Common myeloid progenitor, CD34-positive (primary cell): ENCODE results near the gene TBX2.

Experiments used
- CTCF ChIA-PET: fragments of 350-600 bp; sonication (Branson Sonifier 250); formaldehyde crosslinking; loops from one replicate; lab custom pipeline; 2021; ENCODE audit warnings: antibody characterized with exemption; lab: Charles Lee
- POLR2A ChIA-PET: fragments of 350-600 bp; sonication (Branson Sonifier 250); formaldehyde crosslinking; loops from one replicate; lab custom pipeline; 2021; ENCODE audit warnings: antibody characterized with exemption; lab: Charles Lee
- DNase-seq, 3 donors: peaks; one replicate each; pipeline versions ENCODE4 v3.0.0 to v3.0.0-alpha.2; 2013
- H3K27ac ChIP-seq, 2 experiments: 1 replicate in 1 of 2; 2 replicates in 1 of 2; pipeline ENCODE4 v1.7.0; 2013; ENCODE audit warnings: inconsistent platforms in 2 of 2, low read length in 2 of 2, mild to moderate bottlenecking in 2 of 2, low read depth in 1 of 2, moderate library complexity in 1 of 2; ENCODE audit not compliant: severe bottlenecking in 2 of 2, insufficient read depth in 1 of 2, poor library complexity in 1 of 2
- H3K27me3 ChIP-seq, 5 experiments: replicated peaks in 2 of 5; 1 replicate in 3 of 5; 2 replicates in 2 of 5; pipeline versions ENCODE4 v1.6.1 to v1.7.0; 2013; ENCODE audit warnings: low read length in 4 of 5, mild to moderate bottlenecking in 2 of 5, moderate library complexity in 2 of 5, inconsistent platforms in 1 of 5; ENCODE audit not compliant: insufficient read depth in 5 of 5, control insufficient read depth in 4 of 5
- H3K36me3 ChIP-seq, 4 experiments: 1 replicate in 2 of 4; 2 replicates in 2 of 4; pipeline versions ENCODE4 v1.6.1 to v1.7.0; 2013; ENCODE audit warnings: low read length in 3 of 4, control low read depth in 1 of 4, mild to moderate bottlenecking in 1 of 4; ENCODE audit not compliant: control insufficient read depth in 4 of 4, insufficient read depth in 4 of 4
- H3K4me1 ChIP-seq, 4 experiments: 1 replicate in 3 of 4; 2 replicates in 1 of 4; pipeline versions ENCODE4 v1.6.1 to v1.7.1; 2013; ENCODE audit warnings: low read length in 3 of 4, mild to moderate bottlenecking in 3 of 4, control low read depth in 1 of 4, inconsistent platforms in 1 of 4, moderate library complexity in 1 of 4; ENCODE audit not compliant: control insufficient read depth in 4 of 4, insufficient read depth in 4 of 4; ENCODE audit errors: control extremely low read depth in 1 of 4
- H3K4me3 ChIP-seq, 7 experiments: 1 replicate in 4 of 7; 2 replicates in 3 of 7; pipeline versions ENCODE4 v1.5.1 to v1.7.0; 2013; ENCODE audit warnings: mild to moderate bottlenecking in 7 of 7, low read length in 6 of 7, moderate library complexity in 6 of 7, inconsistent platforms in 2 of 7, low read depth in 2 of 7, control low read depth in 1 of 7; ENCODE audit not compliant: insufficient read depth in 4 of 7, control insufficient read depth in 1 of 7; ENCODE audit errors: extremely low read depth in 1 of 7
- H3K9me3 ChIP-seq, 5 experiments: 1 replicate in 4 of 5; 2 replicates in 1 of 5; pipeline versions ENCODE4 v1.6.1 to v1.7.1; 2013; ENCODE audit warnings: low read length in 4 of 5, mild to moderate bottlenecking in 2 of 5, inconsistent platforms in 1 of 5, low read depth in 1 of 5, moderate library complexity in 1 of 5; ENCODE audit not compliant: control insufficient read depth in 4 of 5, insufficient read depth in 2 of 5; ENCODE audit errors: control extremely low read depth in 1 of 5
- WGBS: methylation state at CpG from one replicate; pipeline ENCODE4 v1.1.5; 2013; ENCODE audit not compliant: insufficient coverage; 5-methylcytosine and 5-hydroxymethylcytosine counted together

The TBX2 gene

DNA sequence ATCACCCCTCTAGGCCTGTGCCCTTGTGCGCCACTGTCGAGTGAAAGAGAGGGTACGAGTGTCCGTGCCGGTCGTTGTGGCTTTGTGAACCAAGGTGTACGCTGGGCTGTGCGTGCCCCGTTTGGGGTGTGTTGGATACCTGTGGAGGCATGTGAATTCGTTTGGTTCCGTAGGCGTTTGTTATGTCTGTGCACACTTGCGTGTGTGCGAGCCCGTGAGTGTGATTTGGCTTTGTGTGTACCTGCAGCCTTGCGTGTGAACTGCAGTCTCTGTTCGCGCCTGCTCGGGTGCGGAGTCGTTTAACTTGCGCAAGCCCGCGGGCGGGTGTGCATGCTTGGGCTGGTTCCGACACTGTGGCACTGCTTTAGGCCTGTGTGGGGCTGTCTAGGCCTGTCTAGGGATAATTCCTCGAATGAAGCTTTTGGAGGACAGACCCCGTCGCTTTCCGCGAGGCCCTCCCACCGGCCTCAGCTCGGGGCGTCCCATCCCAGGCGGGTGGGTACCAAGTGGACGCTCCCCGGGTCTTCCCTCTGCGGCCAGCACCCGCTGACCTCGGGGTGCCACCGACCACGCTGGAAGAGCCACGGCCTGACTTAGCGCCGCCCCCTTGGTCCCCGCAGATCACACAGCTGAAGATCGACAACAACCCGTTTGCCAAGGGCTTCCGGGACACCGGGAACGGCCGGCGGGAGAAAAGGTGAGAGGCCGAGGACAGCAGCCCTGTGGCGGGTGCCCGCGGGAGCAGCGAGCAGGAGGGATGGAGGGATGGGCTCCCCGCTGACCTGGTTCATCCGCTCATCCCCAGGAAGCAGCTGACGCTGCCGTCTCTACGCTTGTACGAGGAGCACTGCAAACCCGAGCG, 4.4 kb downstream of the TBX2 start:
- H3K27me3 ChIP-seq: peaks cover 0 to 96% (median 63%) of the 10 kb centered on the region in 5 experiments
- H3K4me1 ChIP-seq: peaks cover 0 to 50% (median 37%) of the 10 kb centered on the region in 4 experiments
- peak overlapping the region in 3 of 7 experiments; percentile 11 to 55 (median 42) for H3K4me3 ChIP-seq
- no peaks in the 10 kb centered on the region for H3K36me3 ChIP-seq
- H3K9me3 ChIP-seq: no peaks in the 10 kb centered on the region
- ChIA-PET POLR2A (no interaction called here), CTCF (interaction anchor here (1.3 to 2.1 kb wide), 2 partner anchors 8 to 10 kb away, joined by 7 to 11 read pairs; no protein-coding TSS in a partner anchor)
- DNase-seq: peak in 1 of 3 donors; percentile 43
- H3K27ac ChIP-seq: no peak overlapping the region
- 3% methylated on average over 48 of the region's 66 CpGs for WGBS

DNA sequence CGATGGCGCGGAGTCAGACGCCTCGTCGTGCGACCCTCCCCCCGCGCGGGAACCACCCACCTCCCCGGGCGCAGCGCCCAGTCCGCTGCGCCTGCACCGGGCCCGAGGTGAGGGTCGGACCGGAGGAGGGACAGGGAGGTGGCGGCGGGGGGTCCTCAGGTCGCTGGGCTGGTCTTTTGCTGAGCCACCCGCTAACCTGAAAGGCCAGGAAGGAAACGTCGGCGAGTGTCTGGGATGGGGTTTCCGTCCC, 4.9 kb downstream of the TBX2 start:
- Histone ChIP-seq H3K9me3 (no peaks in the 10 kb centered on the region), H3K27ac (no peak overlapping the region), H3K4me3 (peak overlapping the region in 3 of 7 experiments; percentile 11 to 55 (median 42)), H3K36me3 (no peaks in the 10 kb centered on the region), H3K4me1 (peaks cover 0 to 47% (median 36%) of the 10 kb centered on the region in 4 experiments), H3K27me3 (peaks cover 0 to 95% (median 64%) of the 10 kb centered on the region in 5 experiments)
- WGBS: 4% methylated on average over 14 of the region's 27 CpGs
- POLR2A ChIA-PET: no interaction called here
- no peak for DNase-seq
- CTCF ChIA-PET: interaction anchor here (2.1 kb wide), 1 partner anchor 11 kb away, joined by 7 read pairs; no protein-coding TSS in a partner anchor

- ChIA-PET POLR2A (no interaction called here), CTCF (interaction anchor here (2.1 kb wide), 1 partner anchor 11 kb away, joined by 7 read pairs; no protein-coding TSS in a partner anchor)
- DNase-seq: peak in 1 of 3 donors; percentile 44
- no peak overlapping the region for H3K27ac ChIP-seq
- H3K4me3 ChIP-seq: peak overlapping the region in 3 of 7 experiments; percentile 40 to 55 (median 42)
- peaks cover 0 to 98% (median 68%) of the 10 kb centered on the region in 5 experiments for H3K27me3 ChIP-seq
- no peaks in the 10 kb centered on the region for H3K36me3 ChIP-seq
- peaks cover 4 to 48% (median 38%) of the 10 kb centered on the region in 4 experiments for H3K4me1 ChIP-seq
- WGBS: 2% methylated on average over 66 of the region's 71 CpGs
- no peaks in the 10 kb centered on the region for H3K9me3 ChIP-seq
Observed at GRCh38 chr17:61404913-61405685, 5.5 kb downstream of the TBX2 start.

- WGBS: 18% methylated on average over 20 of the region's 37 CpGs
- Histone ChIP-seq H3K4me3 (peak overlapping the region in 1 of 7 experiments; percentile 42), H3K9me3 (no peaks in the 10 kb centered on the region), H3K27ac (no peak overlapping the region), H3K27me3 (peaks cover 0 to 98% (median 71%) of the 10 kb centered on the region in 5 experiments), H3K4me1 (peaks cover 4 to 51% (median 41%) of the 10 kb centered on the region in 4 experiments), H3K36me3 (no peaks in the 10 kb centered on the region)
- no peak for DNase-seq
- ChIA-PET POLR2A (no interaction called here), CTCF (interaction anchor here (2.1 kb wide), 1 partner anchor 12 kb away, joined by 7 read pairs; no protein-coding TSS in a partner anchor)
Observed at GRCh38 chr17:61405686-61406536, 6.3 kb downstream of the TBX2 start.

GRCh38 chr17:61406537-61406845, 6.8 kb downstream of the TBX2 start:
- Histone ChIP-seq H3K9me3 (no peaks in the 10 kb centered on the region), H3K4me3 (no peak overlapping the region), H3K36me3 (no peaks in the 10 kb centered on the region), H3K27me3 (peaks cover 0 to 98% (median 71%) of the 10 kb centered on the region in 5 experiments), H3K27ac (no peak overlapping the region), H3K4me1 (peaks cover 4 to 57% (median 47%) of the 10 kb centered on the region in 4 experiments)
- ChIA-PET CTCF (no interaction called here), POLR2A (no interaction called here)
- no CpG with 5 or more reads among the region's 1 CpG for WGBS
- DNase-seq: no peak

GRCh38 chr17:61406971-61407911, 7.6 kb downstream of the TBX2 start:
- no peak for DNase-seq
- H3K9me3 ChIP-seq: no peaks in the 10 kb centered on the region
- ChIA-PET CTCF (interaction anchor here (1.0 to 2.4 kb wide), 2 partner anchors 176 to 436 kb away, joined by 3 to 7 read pairs; no protein-coding TSS in a partner anchor), POLR2A (no interaction called here)
- H3K27me3 ChIP-seq: peaks cover 0 to 99% (median 68%) of the 10 kb centered on the region in 5 experiments
- no peak overlapping the region for H3K27ac ChIP-seq
- WGBS: 46% methylated on average over 7 of the region's 8 CpGs
- H3K36me3 ChIP-seq: no peaks in the 10 kb centered on the region
- peaks cover 4 to 64% (median 54%) of the 10 kb centered on the region in 4 experiments for H3K4me1 ChIP-seq
- no peak overlapping the region for H3K4me3 ChIP-seq
